ENCODE results near the gene PGA3. TPM values are rescaled to one million over a fixed set of nuclear protein-coding genes. Genes with fewer than 3 reads are reported as not detected.

Gene PGA3
- total and polyA plus RNA-seq, 2 of the 8 experiments (the other 6 are each of a cell fraction or from before 2014, with no cell fraction given) = not detected

- Histone ChIP-seq H4K91ac (replicated peaks; ENCODE audit: insufficient read length, low read length) (no peak overlapping the region), H3K9me3 (ENCODE audit: insufficient read depth in 2 of 2, low read depth in 1 of 2, low read length in 1 of 2) (no peaks in the 10 kb centered on the region), H2BK5ac (ENCODE audit: low read depth, low read length) (no peak overlapping the region), H2AFZ (ENCODE audit: low read length) (no peak overlapping the region), H3K18ac (ENCODE audit: extremely low read depth, low read length) (no peak overlapping the region), H3K4me1 (replicated peaks in 1 of 4; ENCODE audit: control insufficient read depth in 3 of 4, insufficient read depth in 4 of 4, low read length in 3 of 4) (no peaks in the 10 kb centered on the region), H3K23ac (ENCODE audit: insufficient read length) (no peak overlapping the region), H2BK12ac (ENCODE audit: low read depth, low read length) (no peak overlapping the region), H3K4me3 (ENCODE audit: extremely low read depth in 1 of 4, insufficient read depth in 2 of 4, low read depth in 3 of 4, low read length in 4 of 4) (no peak overlapping the region), H2BK20ac (ENCODE audit: low read length) (no peak overlapping the region), H3K9ac (replicated peaks in 1 of 4; ENCODE audit: extremely low read depth in 1 of 4, low read depth in 3 of 4, low read length in 3 of 4) (no peak overlapping the region), H3K4ac (replicated peaks; ENCODE audit: insufficient read length, low read depth, low read length) (no peak overlapping the region), H3K36me3 (ENCODE audit: control insufficient read depth in 2 of 4, insufficient read depth in 4 of 4, low read length in 3 of 4) (no peaks in the 10 kb centered on the region), H3K14ac (ENCODE audit: insufficient read length) (no peak overlapping the region), H2BK120ac (replicated peaks; ENCODE audit: low read depth, low read length) (no peak overlapping the region), H2BK15ac (ENCODE audit: low read length) (no peak overlapping the region), H3K79me2 (ENCODE audit: control insufficient read depth in 1 of 2, insufficient read depth in 2 of 2, low read length in 2 of 2) (no peaks in the 10 kb centered on the region), H4K5ac (ENCODE audit: insufficient read length, low read depth, low read length) (no peak overlapping the region), H3K79me1 (ENCODE audit: low read depth, low read length) (no peaks in the 10 kb centered on the region), H3K27me3 (replicated peaks in 1 of 4; ENCODE audit: control insufficient read depth in 3 of 4, extremely low read depth in 1 of 4, insufficient read depth in 3 of 4, low read length in 3 of 4) (no peaks in the 10 kb centered on the region), H4K20me1 (replicated peaks in 1 of 2; ENCODE audit: control insufficient read depth in 1 of 2, insufficient read depth in 2 of 2, low read length in 2 of 2) (no peaks in the 10 kb centered on the region), H3K23me2 (ENCODE audit: low read depth, low read length) (no peaks in the 10 kb centered on the region), H2AK5ac (ENCODE audit: low read depth, low read length) (no peak overlapping the region), H3K4me2 (ENCODE audit: insufficient read depth in 1 of 2, low read depth in 2 of 2, low read length in 2 of 2) (no peak overlapping the region), H4K8ac (ENCODE audit: extremely low read depth, insufficient read depth, low read length) (no peak overlapping the region), H3K27ac (ENCODE audit: low read depth, low read length) (no peak overlapping the region), H3K56ac (replicated peaks; ENCODE audit: insufficient read length, low read depth, low read length) (no peak overlapping the region)
- CTCF ChIA-PET (ENCODE audit: partially characterized antibody) = interaction anchor here (1.6 kb wide), 1 partner anchor 211 kb away, joined by 3 read pairs; no protein-coding TSS in a partner anchor
- 85% methylated on average over 4 of the region's 4 CpGs; no CpG with 5 or more reads in 1 of the 2 experiments for WGBS, 2 experiments (ENCODE audit: extremely low coverage in 1 of 2, insufficient coverage in 1 of 2, insufficient read length in 1 of 2, insufficient replicate concordance in 2 of 2, low coverage in 1 of 2, low lambda C conversion rate in 2 of 2, missing lambda C conversion rate in 1 of 2)
- FAIRE-seq (no peak), DNase-seq (ENCODE audit: low read depth in 1 of 2, low spot score in 2 of 2) (no peak)
- POLR2A ChIA-PET (ENCODE audit: partially characterized antibody) = no interaction called here
- TF ChIP-seq CTBP2 (IDR thresholded peaks at IDR 0.05; ENCODE audit: borderline replicate concordance, insufficient read depth, insufficient read length, low read length) = no peak
- TF ChIP-seq ATF2 (IDR thresholded peaks at IDR 0.05; ENCODE audit: low read length) = no peak
- no peak for TF ChIP-seq MAFK (IDR thresholded peaks at IDR 0.05; ENCODE audit: low read depth, low read length)
- TF ChIP-seq CHD2 (IDR thresholded peaks at IDR 0.05; ENCODE audit: low read length) = no peak
- TF ChIP-seq SIRT6 (IDR thresholded peaks at IDR 0.05; ENCODE audit: low read length) = no peak
- no peak for TF ChIP-seq RBBP5 (IDR thresholded peaks at IDR 0.05; ENCODE audit: borderline replicate concordance, low read depth, low read length)
- no peak for TF ChIP-seq CTCF (IDR thresholded peaks at IDR 0.05; ENCODE audit: control extremely low read depth in 1 of 3, insufficient read depth in 1 of 3, low read depth in 1 of 3, low read length in 3 of 3)
- TF ChIP-seq BRCA1 (IDR thresholded peaks at IDR 0.05; ENCODE audit: low read depth, low read length) = no peak
- TF ChIP-seq MAX (IDR thresholded peaks at IDR 0.05) = no peak
- TF ChIP-seq TAF7 (optimal IDR thresholded peaks at IDR 0.05; ENCODE audit: borderline replicate concordance, low read depth, low read length) = no peak
Observed at GRCh38 chr11:61181489-61181888, 21.8 kb upstream of the PGA3 start.

Measured in H1 (cell line).